Measurements from ENCODE around the gene CREB3.

GRCh38 chr9:35712762-35713400, 19.6 kb upstream of the CREB3 start:
- no peak for TF ChIP-seq CTCF (conservative IDR thresholded peaks at IDR 0.05)
- TF ChIP-seq EZH2 (IDR thresholded peaks at IDR 0.05; ENCODE audit: low read depth): no peak

Data from PC-9 (cell line).